ENCODE measurements around the gene HYAL3. TPM values are rescaled to one million over a fixed set of nuclear protein-coding genes. Genes with fewer than 3 reads are reported as not detected.

The HYAL3 gene
- total RNA-seq, 1 experiment from 2014 or later: 2.9 TPM

- TF ChIP-seq ZNF121 (CRISPR knock-in tag; IDR thresholded peaks at IDR 0.05) (no peak), CBFB (CRISPR knock-in tag; IDR thresholded peaks at IDR 0.05; ENCODE audit: low read depth) (no peak), ZNF232 (CRISPR knock-in tag; IDR thresholded peaks at IDR 0.05) (no peak), IRF1 (CRISPR knock-in tag; IDR thresholded peaks at IDR 0.05) (no peak), MXD4 (CRISPR knock-in tag; IDR thresholded peaks at IDR 0.05; ENCODE audit: borderline replicate concordance) (no peak), ZNF423 (CRISPR knock-in tag; IDR thresholded peaks at IDR 0.05) (no peak), OVOL2 (CRISPR knock-in tag; IDR thresholded peaks at IDR 0.05; ENCODE audit: borderline replicate concordance) (no peak), RORB (CRISPR knock-in tag; IDR thresholded peaks at IDR 0.05) (no peak), SMAD3 (CRISPR knock-in tag; IDR thresholded peaks at IDR 0.05; ENCODE audit: borderline replicate concordance) (no peak), RELA (CRISPR knock-in tag; IDR thresholded peaks at IDR 0.05; ENCODE audit: borderline replicate concordance) (no peak), PRDM15 (CRISPR knock-in tag; IDR thresholded peaks at IDR 0.05) (no peak), NR2C2 (CRISPR knock-in tag; IDR thresholded peaks at IDR 0.05) (no peak), CDX4 (CRISPR knock-in tag; IDR thresholded peaks at IDR 0.05; ENCODE audit: borderline replicate concordance) (no peak), SP1 (CRISPR knock-in tag; conservative IDR thresholded peaks at IDR 0.05) (no peak), NR1H2 (CRISPR knock-in tag; IDR thresholded peaks at IDR 0.05) (no peak)
- Mint-ChIP-seq H3K27me3 (ENCODE audit: low read depth) (no peaks in the 10 kb centered on the region), H3K4me1 (peaks cover 20% of the 10 kb centered on the region), H3K27ac (peak overlapping the region; percentile 84), H3K4me3 (no peak overlapping the region), H3K9me3 (no peaks in the 10 kb centered on the region), H3K36me3 (peaks cover 28% of the 10 kb centered on the region)
- ATAC-seq (0 out of 2 replicates have a peak, but pooled peaks have one; percentile 14), DNase-seq (ENCODE audit: low spot score) (no peak)
- POLR2A ChIA-PET: no interaction called here
- CTCF ChIA-PET: interaction anchor here (0.6 to 7.6 kb wide), 6 partner anchors 6 to 67 kb away, joined by 3 to 151 read pairs (median 6); no protein-coding TSS in a partner anchor
Observed at GRCh38 chr3:50254577-50255250, 44.5 kb downstream of the HYAL3 start.

GRCh38 chr3:50251220-50251619 is 48.0 kb downstream of the HYAL3 start:
- no peak for TF ChIP-seq EMX1 (CRISPR knock-in tag; IDR thresholded peaks at IDR 0.05)
- no peak for TF ChIP-seq MLX (CRISPR knock-in tag; IDR thresholded peaks at IDR 0.05)
- TF ChIP-seq JUN (CRISPR knock-in tag; IDR thresholded peaks at IDR 0.05): no peak
- TF ChIP-seq ZNF512 (CRISPR knock-in tag; IDR thresholded peaks at IDR 0.05; ENCODE audit: borderline replicate concordance): no peak
- CTCF ChIA-PET: interaction anchor here (1.0 to 6.0 kb wide), 2 partner anchors 7 to 25 kb away, joined by 3 to 151 read pairs; no protein-coding TSS in a partner anchor
- H3K27ac Mint-ChIP-seq: peak overlapping the region; percentile 31; the same call in 1 of the 2 replicates
- POLR2A ChIA-PET: no interaction called here
- H3K4me3 Mint-ChIP-seq: no peak overlapping the region
- H3K4me1 Mint-ChIP-seq: peaks cover 23% of the 10 kb centered on the region
- H3K36me3 Mint-ChIP-seq: peaks cover 13% of the 10 kb centered on the region
- no peaks in the 10 kb centered on the region for H3K9me3 Mint-ChIP-seq
- H3K27me3 Mint-ChIP-seq (ENCODE audit: low read depth): no peaks in the 10 kb centered on the region
- ATAC-seq (no peak), DNase-seq (ENCODE audit: low spot score) (no peak)
